Stimulated activated memory B cell treated with anti-CD40 and anti-IgM and Interleukin-4, amounts not matched to agents 10 μg/mL and 1 μg/mL and 100 μg/mL, for 72 hours (primary cell): Measurements from ENCODE around the gene SFN.
"Not testable (repeated sequence)": the region's sequence is repeated elsewhere in the genome, so short reads cannot be mapped to it uniquely, and the experiment has no call there.

Experiments used
- ATAC-seq: fragments of 150-1000 bp; cut with Tn5 transposase; 2 replicates; pipeline ENCODE4 v1.10.0; 2021
- H3K27ac Mint-ChIP-seq: one replicate; pipeline ENCODE4 v1.8.0; 2022; ENCODE audit warnings: mild to moderate bottlenecking, mixed read lengths
- H3K27me3 Mint-ChIP-seq: one replicate; pipeline ENCODE4 v1.8.0; 2022; ENCODE audit warnings: mixed read lengths
- H3K36me3 Mint-ChIP-seq: one replicate; pipeline ENCODE4 v1.8.0; 2022; ENCODE audit warnings: mixed read lengths
- H3K4me1 Mint-ChIP-seq: one replicate; pipeline ENCODE4 v1.8.0; 2022; ENCODE audit warnings: mixed read lengths
- H3K4me3 Mint-ChIP-seq: one replicate; pipeline ENCODE4 v1.8.0; 2022; ENCODE audit warnings: mild to moderate bottlenecking, moderate library complexity, mixed read lengths
- H3K9me3 Mint-ChIP-seq: one replicate; pipeline ENCODE4 v1.8.0; 2022; ENCODE audit warnings: mixed read lengths

The SFN gene

GRCh38 chr1:26879793-26880192, 16.8 kb downstream of the SFN start:
- Mint-ChIP-seq H3K36me3 (peaks cover 50% of the 10 kb centered on the region), H3K9me3 (no peaks in the 10 kb centered on the region), H3K27me3 (no peaks in the 10 kb centered on the region), H3K4me1 (no peaks in the 10 kb centered on the region), H3K4me3 (no peak overlapping the region), H3K27ac (no peak overlapping the region)
- ATAC-seq: no peak

- not testable (repeated sequence) for H3K4me1 Mint-ChIP-seq, H3K9me3 Mint-ChIP-seq, H3K27me3 Mint-ChIP-seq, H3K27ac Mint-ChIP-seq, H3K4me3 Mint-ChIP-seq, ATAC-seq
- H3K36me3 Mint-ChIP-seq: peaks cover 49% of the 10 kb centered on the region
These were observed 18.7 kb downstream of the SFN start for GRCh38 chr1:26881611-26882010.

GRCh38 chr1:26882696-26883463, 19.9 kb downstream of the SFN start:
- peaks cover 11% of the 10 kb centered on the region for H3K4me1 Mint-ChIP-seq
- H3K4me3 Mint-ChIP-seq: no peak overlapping the region
- H3K27ac Mint-ChIP-seq: peak overlapping the region; percentile 29
- no peaks in the 10 kb centered on the region for H3K9me3 Mint-ChIP-seq
- no peak for ATAC-seq
- peaks cover 49% of the 10 kb centered on the region for H3K36me3 Mint-ChIP-seq
- H3K27me3 Mint-ChIP-seq: no peaks in the 10 kb centered on the region

GRCh38 chr1:26887125-26887524, 24.2 kb downstream of the SFN start:
- Mint-ChIP-seq H3K27me3 (no peaks in the 10 kb centered on the region), H3K27ac (no peak overlapping the region), H3K4me3 (no peak overlapping the region), H3K36me3 (peaks cover 48% of the 10 kb centered on the region), H3K4me1 (peaks cover 41% of the 10 kb centered on the region), H3K9me3 (no peaks in the 10 kb centered on the region)
- ATAC-seq: no peak

- H3K9me3 Mint-ChIP-seq: no peaks in the 10 kb centered on the region
- no peaks in the 10 kb centered on the region for H3K27me3 Mint-ChIP-seq
- ATAC-seq: no peak
- H3K27ac Mint-ChIP-seq: no peak overlapping the region
- H3K4me1 Mint-ChIP-seq: peaks cover 41% of the 10 kb centered on the region
- no peak overlapping the region for H3K4me3 Mint-ChIP-seq
- H3K36me3 Mint-ChIP-seq: peaks cover 51% of the 10 kb centered on the region
These were observed 25.3 kb downstream of the SFN start for GRCh38 chr1:26888231-26888630.

GRCh38 chr1:26889551-26890466, 26.9 kb downstream of the SFN start, which contains the start of gene GPN2:
Gene GPN2, minus strand, starts transcription at chr1:26890283. Its CDS starts 187 bp downstream, at chr1:26890096.
- ATAC-seq: peak; percentile 98
- Mint-ChIP-seq H3K27ac (peak within 1 kb of the TSS; percentile 96), H3K4me3 (peak within 1 kb of the TSS; percentile 95), H3K4me1 (peaks cover 41% of the 10 kb centered on the region), H3K9me3 (no peaks in the 10 kb centered on the region), H3K27me3 (no peaks in the 10 kb centered on the region), H3K36me3 (peaks cover 46% of the 10 kb centered on the region)

- H3K4me3 Mint-ChIP-seq: peak overlapping the region; percentile 95
- H3K36me3 Mint-ChIP-seq: peaks cover 45% of the 10 kb centered on the region
- H3K9me3 Mint-ChIP-seq: no peaks in the 10 kb centered on the region
- peak; percentile 64 for ATAC-seq
- H3K27ac Mint-ChIP-seq: peak overlapping the region; percentile 96
- H3K4me1 Mint-ChIP-seq: peaks cover 36% of the 10 kb centered on the region
- no peaks in the 10 kb centered on the region for H3K27me3 Mint-ChIP-seq
These were observed 27.5 kb downstream of the SFN start for GRCh38 chr1:26890467-26890796.

GRCh38 chr1:26894263-26894662, 31.3 kb downstream of the SFN start:
- Mint-ChIP-seq H3K4me1 (peaks cover 35% of the 10 kb centered on the region), H3K4me3 (no peak overlapping the region), H3K36me3 (peaks cover 51% of the 10 kb centered on the region), H3K27ac (no peak overlapping the region), H3K9me3 (no peaks in the 10 kb centered on the region), H3K27me3 (no peaks in the 10 kb centered on the region)
- ATAC-seq: no peak

- peaks cover 40% of the 10 kb centered on the region for H3K36me3 Mint-ChIP-seq
- H3K27ac Mint-ChIP-seq: no peak overlapping the region
- no peaks in the 10 kb centered on the region for H3K27me3 Mint-ChIP-seq
- H3K9me3 Mint-ChIP-seq: no peaks in the 10 kb centered on the region
- H3K4me3 Mint-ChIP-seq: no peak overlapping the region
- H3K4me1 Mint-ChIP-seq: peaks cover 26% of the 10 kb centered on the region
- no peak for ATAC-seq
These were observed 34.4 kb downstream of the SFN start for GRCh38 chr1:26897351-26897750.

GRCh38 chr1:26900001-26900814, 37.3 kb downstream of the SFN start, which contains the start of gene GPATCH3:
Gene GPATCH3, minus strand, starts transcription at chr1:26900467. Its CDS starts 25 bp downstream, at chr1:26900442.
- Mint-ChIP-seq H3K27ac (peak within 1 kb of the TSS; percentile 99), H3K4me3 (peak within 1 kb of the TSS; percentile 94), H3K4me1 (peaks cover 26% of the 10 kb centered on the region), H3K27me3 (no peaks in the 10 kb centered on the region), H3K9me3 (no peaks in the 10 kb centered on the region), H3K36me3 (peaks cover 16% of the 10 kb centered on the region)
- ATAC-seq: peak; percentile 95

GRCh38 chr1:26900815-26901511, 38.0 kb downstream of the SFN start:
- peaks cover 15% of the 10 kb centered on the region for H3K36me3 Mint-ChIP-seq
- ATAC-seq: no peak
- H3K4me3 Mint-ChIP-seq: peak overlapping the region; percentile 94
- peak overlapping the region; percentile 99 for H3K27ac Mint-ChIP-seq
- H3K27me3 Mint-ChIP-seq: no peaks in the 10 kb centered on the region
- H3K9me3 Mint-ChIP-seq: no peaks in the 10 kb centered on the region
- peaks cover 26% of the 10 kb centered on the region for H3K4me1 Mint-ChIP-seq

- no peaks in the 10 kb centered on the region for H3K36me3 Mint-ChIP-seq
- no peaks in the 10 kb centered on the region for H3K9me3 Mint-ChIP-seq
- ATAC-seq: no peak
- no peak overlapping the region for H3K27ac Mint-ChIP-seq
- H3K4me1 Mint-ChIP-seq: no peaks in the 10 kb centered on the region
- H3K27me3 Mint-ChIP-seq: peaks cover 8% of the 10 kb centered on the region
- no peak overlapping the region for H3K4me3 Mint-ChIP-seq
These were observed 44.3 kb downstream of the SFN start for GRCh38 chr1:26907071-26907917.

GRCh38 chr1:26909951-26910342, 47.0 kb downstream of the SFN start:
- no peaks in the 10 kb centered on the region for H3K9me3 Mint-ChIP-seq
- H3K27ac Mint-ChIP-seq: no peak overlapping the region
- no peak overlapping the region for H3K4me3 Mint-ChIP-seq
- H3K4me1 Mint-ChIP-seq: no peaks in the 10 kb centered on the region
- H3K27me3 Mint-ChIP-seq: peaks cover 8% of the 10 kb centered on the region
- ATAC-seq: no peak
- no peaks in the 10 kb centered on the region for H3K36me3 Mint-ChIP-seq
